IPS-20b (cell line): ENCODE measurements around the gene TRPM5.

Experiments
- H3K27ac ChIP-seq: one replicate; pipeline ENCODE4 v1.5.1; 2013; ENCODE audit warnings: low read length
- H3K27me3 ChIP-seq: 2 replicates; pipeline ENCODE4 v1.6.1; 2013; ENCODE audit warnings: mild to moderate bottlenecking, low read length, inconsistent platforms; ENCODE audit not compliant: insufficient read depth
- H3K36me3 ChIP-seq: 2 replicates; pipeline ENCODE4 v1.6.1; 2013; ENCODE audit warnings: low read depth, mild to moderate bottlenecking, inconsistent platforms, low read length, moderate library complexity; ENCODE audit not compliant: insufficient read depth
- H3K4me1 ChIP-seq: 2 replicates; pipeline ENCODE4 v1.6.1; 2013; ENCODE audit warnings: mild to moderate bottlenecking, control low read depth, inconsistent platforms, low read length, moderate library complexity; ENCODE audit not compliant: insufficient read depth
- H3K4me3 ChIP-seq: 2 replicates; pipeline ENCODE4 v1.5.1; 2013; ENCODE audit warnings: mild to moderate bottlenecking, low read length, inconsistent platforms
- H3K9ac ChIP-seq: 2 replicates; pipeline ENCODE4 v1.6.1; 2013; ENCODE audit warnings: low read depth, mild to moderate bottlenecking, inconsistent platforms, low read length, moderate library complexity
- H3K9me3 ChIP-seq: 2 replicates; pipeline ENCODE4 v1.6.1; 2013; ENCODE audit warnings: mild to moderate bottlenecking, low read depth, low read length, inconsistent platforms; ENCODE audit not compliant: insufficient read depth

The TRPM5 gene

DNA sequence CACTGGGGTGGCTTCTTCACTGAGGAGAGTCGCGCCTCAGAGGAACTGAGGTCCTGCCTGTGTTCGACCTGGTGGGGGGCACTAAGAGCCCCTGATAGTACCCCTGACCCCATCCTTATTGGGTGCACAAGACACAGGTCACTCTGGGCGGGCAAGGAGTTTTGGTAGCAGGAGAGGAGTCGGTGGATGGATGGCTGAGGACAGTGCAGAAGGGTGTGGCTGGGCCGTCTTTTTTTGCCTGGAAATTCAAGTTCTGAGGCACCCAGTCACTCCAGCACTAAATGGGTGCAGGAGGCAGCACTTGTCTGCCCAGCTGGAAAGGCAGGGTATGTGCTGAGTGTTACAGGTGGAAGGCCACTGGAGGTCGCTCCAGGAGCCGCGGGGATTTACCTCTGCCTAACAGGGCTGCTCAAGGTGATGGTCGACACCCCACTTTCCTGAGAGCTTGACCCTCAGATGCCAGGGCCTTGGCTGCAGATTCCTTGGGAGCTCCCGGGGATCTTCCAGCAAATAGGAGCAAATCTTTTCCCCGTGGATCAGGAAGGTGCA, 42.8 kb downstream of the TRPM5 start:
- Histone ChIP-seq H3K9me3 (no peaks in the 10 kb centered on the region), H3K36me3 (peaks cover 21% of the 10 kb centered on the region), H3K4me3 (peak overlapping the region; percentile 99), H3K4me1 (no peaks in the 10 kb centered on the region; the same call in 1 of the 2 replicates), H3K27me3 (no peaks in the 10 kb centered on the region), H3K9ac (peak overlapping the region; percentile 99), H3K27ac (peak overlapping the region; percentile 25)

DNA sequence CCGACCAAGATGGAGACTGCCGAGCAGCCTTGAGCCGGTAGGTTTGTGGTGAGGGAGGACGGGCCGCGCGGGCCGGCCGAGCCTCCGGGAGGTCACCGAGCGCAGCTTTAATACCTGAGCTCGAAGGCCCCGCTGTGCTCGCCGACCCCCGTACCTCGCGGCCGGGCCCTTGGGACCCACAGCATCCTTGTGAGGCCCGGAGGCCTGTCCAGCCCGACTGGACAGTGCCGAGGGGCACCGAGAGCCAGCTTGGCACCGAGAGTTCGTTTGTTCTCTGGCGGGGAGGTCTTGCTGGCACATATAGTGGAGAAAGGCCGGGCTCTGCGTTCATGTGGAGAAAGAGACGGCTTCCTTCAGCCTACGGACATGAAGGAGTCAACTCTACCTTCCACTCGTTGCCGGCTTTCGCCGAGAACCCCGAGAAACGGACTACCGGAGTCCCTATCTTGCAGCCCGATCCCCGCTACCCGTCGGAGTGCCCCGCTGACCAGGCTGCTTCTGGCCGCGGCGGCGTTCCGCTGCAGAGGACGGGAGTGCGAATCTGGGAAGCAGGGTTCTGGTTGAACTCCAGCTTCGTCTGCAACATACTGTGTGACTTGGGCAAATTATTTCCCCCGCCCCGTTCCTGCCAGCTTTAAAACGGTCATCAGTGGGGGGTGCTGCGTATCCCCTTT, 43.4 kb downstream of the TRPM5 start:
- H3K36me3 ChIP-seq = peaks cover 27% of the 10 kb centered on the region
- H3K27me3 ChIP-seq = no peaks in the 10 kb centered on the region
- peak overlapping the region; percentile 25 for H3K27ac ChIP-seq
- no peaks in the 10 kb centered on the region for H3K9me3 ChIP-seq
- peak overlapping the region; percentile 99 for H3K4me3 ChIP-seq
- H3K9ac ChIP-seq = peak overlapping the region; percentile 99
- H3K4me1 ChIP-seq = no peaks in the 10 kb centered on the region; the same call in 1 of the 2 replicates

DNA sequence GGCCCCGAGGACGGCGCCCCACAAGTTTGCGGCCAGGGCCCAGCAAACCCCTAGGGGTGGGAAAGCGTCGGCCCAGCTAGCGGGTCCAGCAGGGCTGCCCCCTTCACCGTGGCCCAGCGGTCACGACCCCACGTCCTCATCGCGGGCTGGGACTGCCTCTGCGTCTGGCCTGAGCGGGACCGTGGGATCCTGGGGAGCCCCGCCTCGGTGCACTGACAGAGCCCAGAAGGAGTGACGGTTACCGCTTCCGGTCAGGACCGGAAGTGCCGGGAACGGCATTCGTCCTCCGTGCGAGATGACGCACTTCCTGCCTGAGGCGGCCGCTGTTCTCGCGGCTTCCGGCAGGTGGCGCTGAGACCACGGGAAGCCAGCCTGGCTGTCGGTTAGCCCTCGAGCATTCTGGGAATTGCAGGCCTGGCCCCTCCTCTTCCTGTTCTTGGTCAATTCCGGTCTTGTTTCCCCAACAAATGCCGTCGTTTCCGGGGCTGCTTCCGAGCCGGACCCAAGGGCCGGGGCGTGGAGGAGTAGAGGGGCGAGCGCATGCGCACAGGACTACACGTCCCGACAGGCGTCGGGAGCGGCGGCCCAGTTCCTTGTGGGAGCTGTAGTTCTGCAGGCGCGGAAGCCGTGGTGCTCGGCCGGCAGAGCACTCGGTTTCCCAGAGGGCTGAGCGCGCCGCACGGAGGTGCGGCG, 44.1 kb downstream of the TRPM5 start, which contains the start of gene TSSC4:
Gene TSSC4, plus strand, starts transcription at position 682 of the 693 bp plus-strand sequence. CDS start 1,884 bp downstream, outside the sequence.
- Histone ChIP-seq H3K4me3 (peak within 1 kb of the TSS; percentile 99), H3K36me3 (peaks cover 33% of the 10 kb centered on the region), H3K9ac (peak within 1 kb of the TSS; percentile 99), H3K27me3 (no peaks in the 10 kb centered on the region), H3K27ac (peak within 1 kb of the TSS; percentile 52), H3K4me1 (no peaks in the 10 kb centered on the region; the same call in 1 of the 2 replicates), H3K9me3 (no peaks in the 10 kb centered on the region)

DNA sequence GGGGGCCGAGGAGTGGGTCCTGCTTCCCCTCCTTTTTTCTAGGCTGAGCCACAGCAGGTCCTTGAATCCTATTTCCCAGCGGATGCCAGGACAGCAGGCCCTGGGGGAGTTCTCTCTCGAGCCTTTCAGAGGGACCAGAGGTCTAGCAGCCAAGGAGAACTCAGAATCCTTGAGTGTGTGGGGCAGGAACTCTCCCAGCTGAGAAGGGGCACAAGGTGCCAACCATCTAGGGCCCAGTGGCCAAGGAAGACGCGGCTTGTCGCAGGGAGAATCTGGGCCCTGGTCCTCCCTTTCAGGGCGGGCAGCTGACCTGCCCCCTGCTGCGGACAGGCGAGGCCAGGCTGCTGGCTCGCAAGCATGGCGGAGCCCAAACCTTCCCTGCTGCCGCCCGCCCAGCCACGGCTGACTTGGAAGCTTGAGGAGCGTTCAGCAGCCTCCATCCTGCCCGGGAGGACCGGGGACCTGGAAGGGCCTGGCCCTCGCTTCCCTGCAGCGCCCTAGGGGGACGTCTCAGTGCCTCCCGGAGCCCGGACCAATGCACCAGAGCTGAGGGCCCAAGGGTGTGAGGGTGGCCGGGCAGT, 44.7 kb downstream of the TRPM5 start:
- H3K27ac ChIP-seq = peak overlapping the region; percentile 52
- H3K4me3 ChIP-seq = peak overlapping the region; percentile 99; the same call in 1 of the 2 replicates
- H3K9me3 ChIP-seq = no peaks in the 10 kb centered on the region
- no peaks in the 10 kb centered on the region; the same call in 1 of the 2 replicates for H3K4me1 ChIP-seq
- H3K36me3 ChIP-seq = peaks cover 33% of the 10 kb centered on the region
- H3K9ac ChIP-seq = peak overlapping the region; percentile 79; the same call in 1 of the 2 replicates
- no peaks in the 10 kb centered on the region for H3K27me3 ChIP-seq

DNA sequence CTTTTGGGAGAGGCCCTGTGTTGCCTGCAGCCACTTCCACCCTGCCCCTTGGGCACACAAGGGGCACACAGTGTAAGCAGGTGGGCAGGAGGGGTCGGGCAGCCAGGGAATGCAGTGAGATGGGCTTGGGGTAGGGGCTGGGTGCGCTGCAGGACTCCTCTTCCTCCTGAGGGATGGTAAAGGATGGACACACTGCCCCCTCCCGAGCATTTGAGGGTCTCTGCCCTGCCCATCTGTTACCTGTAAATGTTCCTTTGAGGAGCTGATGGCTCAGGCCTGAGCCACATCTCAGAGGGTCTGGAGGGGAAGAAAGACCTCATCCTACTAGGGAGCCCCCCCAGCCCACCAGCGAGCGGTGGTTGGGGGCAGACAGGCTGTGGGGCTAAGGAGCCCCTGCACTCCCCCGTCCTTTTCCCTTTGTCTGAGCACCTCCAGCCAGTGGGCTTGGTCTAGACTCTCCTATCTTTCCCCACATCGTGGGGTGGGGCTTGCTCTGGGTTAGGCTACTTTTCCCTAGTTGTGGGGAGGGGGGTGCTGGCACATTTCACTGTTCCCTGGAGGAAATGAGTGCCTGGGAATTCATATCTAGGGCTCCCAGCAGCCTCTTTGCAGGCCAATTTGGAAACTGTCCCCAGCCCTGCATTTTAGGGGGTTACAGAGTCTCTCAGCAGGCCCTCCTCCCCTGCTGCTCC, 45.5 kb downstream of the TRPM5 start:
- H3K9me3 ChIP-seq = no peaks in the 10 kb centered on the region
- H3K27me3 ChIP-seq = no peaks in the 10 kb centered on the region
- H3K9ac ChIP-seq = peak overlapping the region; percentile 79; the same call in 1 of the 2 replicates
- H3K4me3 ChIP-seq = peak overlapping the region; percentile 99; the same call in 1 of the 2 replicates
- H3K27ac ChIP-seq = no peak overlapping the region
- no peaks in the 10 kb centered on the region; the same call in 1 of the 2 replicates for H3K4me1 ChIP-seq
- H3K36me3 ChIP-seq = peaks cover 32% of the 10 kb centered on the region

DNA sequence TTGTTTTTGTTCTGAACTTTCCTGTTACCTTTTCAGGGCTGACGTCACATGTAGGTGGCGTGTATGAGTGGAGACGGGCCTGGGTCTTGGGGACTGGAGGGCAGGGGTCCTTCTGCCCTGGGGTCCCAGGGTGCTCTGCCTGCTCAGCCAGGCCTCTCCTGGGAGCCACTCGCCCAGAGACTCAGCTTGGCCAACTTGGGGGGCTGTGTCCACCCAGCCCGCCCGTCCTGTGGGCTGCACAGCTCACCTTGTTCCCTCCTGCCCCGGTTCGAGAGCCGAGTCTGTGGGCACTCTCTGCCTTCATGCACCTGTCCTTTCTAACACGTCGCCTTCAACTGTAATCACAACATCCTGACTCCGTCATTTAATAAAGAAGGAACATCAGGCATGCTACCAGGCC, 47.3 kb downstream of the TRPM5 start:
- H3K36me3 ChIP-seq = peaks cover 27% of the 10 kb centered on the region
- H3K9ac ChIP-seq = no peak overlapping the region
- H3K4me1 ChIP-seq = no peaks in the 10 kb centered on the region; the same call in 1 of the 2 replicates
- no peak overlapping the region for H3K4me3 ChIP-seq
- no peaks in the 10 kb centered on the region for H3K9me3 ChIP-seq
- H3K27ac ChIP-seq = no peak overlapping the region
- no peaks in the 10 kb centered on the region for H3K27me3 ChIP-seq

DNA sequence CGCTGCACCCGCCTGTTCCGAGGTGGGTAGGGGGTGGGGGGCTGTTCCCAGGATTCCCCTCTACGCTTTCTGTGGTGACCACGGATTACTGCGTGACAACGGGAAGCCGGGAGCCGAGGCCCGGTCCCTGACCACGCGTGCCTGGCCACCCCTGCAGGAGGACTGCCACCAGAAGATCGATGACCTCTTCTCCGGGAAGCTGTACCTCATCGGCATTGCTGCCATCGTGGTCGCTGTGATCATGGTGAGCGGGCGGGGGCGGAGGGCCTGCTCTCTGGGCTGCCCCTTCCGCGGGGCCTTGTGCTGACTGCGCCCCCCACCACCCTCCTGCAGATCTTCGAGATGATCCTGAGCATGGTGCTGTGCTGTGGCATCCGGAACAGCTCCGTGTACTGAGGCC, 47.8 kb downstream of the TRPM5 start:
- no peaks in the 10 kb centered on the region for H3K9me3 ChIP-seq
- no peak overlapping the region for H3K4me3 ChIP-seq
- H3K4me1 ChIP-seq = no peaks in the 10 kb centered on the region
- no peak overlapping the region for H3K27ac ChIP-seq
- no peak overlapping the region for H3K9ac ChIP-seq
- no peaks in the 10 kb centered on the region for H3K27me3 ChIP-seq
- H3K36me3 ChIP-seq = peaks cover 26% of the 10 kb centered on the region

DNA sequence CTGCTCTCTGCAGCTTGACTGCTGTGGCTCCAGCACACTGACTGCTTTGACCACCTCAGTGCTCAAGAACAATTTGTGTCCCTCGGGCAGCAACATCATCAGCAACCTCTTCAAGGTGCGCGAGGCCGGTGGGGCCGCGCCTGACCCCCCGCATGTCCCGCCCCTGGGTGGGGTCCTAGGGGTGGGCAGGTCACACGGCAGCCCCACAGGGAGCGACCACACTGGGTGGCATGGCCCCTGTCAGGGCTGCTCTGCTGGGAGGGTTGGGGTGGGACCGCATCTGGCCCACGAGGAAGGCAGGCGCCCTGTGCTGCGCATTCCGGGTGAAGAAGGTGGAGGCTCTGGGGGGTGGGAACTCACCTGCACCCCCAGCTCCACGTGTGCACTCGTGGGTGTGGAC, 48.5 kb downstream of the TRPM5 start:
- no peaks in the 10 kb centered on the region for H3K9me3 ChIP-seq
- no peaks in the 10 kb centered on the region for H3K27me3 ChIP-seq
- no peak overlapping the region for H3K27ac ChIP-seq
- no peak overlapping the region for H3K9ac ChIP-seq
- peaks cover 26% of the 10 kb centered on the region for H3K36me3 ChIP-seq
- no peak overlapping the region for H3K4me3 ChIP-seq
- no peaks in the 10 kb centered on the region for H3K4me1 ChIP-seq

DNA sequence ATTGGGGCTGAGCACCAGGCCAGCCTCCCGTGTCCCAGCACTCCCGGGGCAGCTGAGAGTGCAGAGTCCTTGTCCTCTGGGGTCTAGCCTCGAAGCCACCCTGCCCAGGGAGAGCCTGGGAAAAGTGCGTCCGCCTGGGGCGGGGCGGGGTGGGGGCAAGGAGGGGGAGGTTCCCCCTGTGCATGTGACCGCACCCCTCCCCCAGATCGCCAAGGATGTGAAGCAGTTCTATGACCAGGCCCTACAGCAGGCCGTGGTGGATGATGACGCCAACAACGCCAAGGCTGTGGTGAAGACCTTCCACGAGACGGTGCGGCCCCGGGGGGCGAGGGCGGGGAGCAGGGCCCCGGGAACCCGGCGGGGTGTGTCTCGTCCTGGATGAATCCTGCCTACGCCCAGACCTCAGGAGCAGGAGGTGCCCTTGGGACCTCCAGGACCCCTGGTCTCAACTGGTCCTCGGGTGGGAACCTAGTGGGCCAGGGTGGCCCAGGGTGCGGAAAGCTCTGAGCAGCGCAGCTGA, 49.0 kb downstream of the TRPM5 start:
- Histone ChIP-seq H3K36me3 (peaks cover 26% of the 10 kb centered on the region), H3K27me3 (no peaks in the 10 kb centered on the region), H3K9ac (no peak overlapping the region), H3K27ac (no peak overlapping the region), H3K4me3 (no peak overlapping the region), H3K9me3 (no peaks in the 10 kb centered on the region), H3K4me1 (no peaks in the 10 kb centered on the region)

DNA sequence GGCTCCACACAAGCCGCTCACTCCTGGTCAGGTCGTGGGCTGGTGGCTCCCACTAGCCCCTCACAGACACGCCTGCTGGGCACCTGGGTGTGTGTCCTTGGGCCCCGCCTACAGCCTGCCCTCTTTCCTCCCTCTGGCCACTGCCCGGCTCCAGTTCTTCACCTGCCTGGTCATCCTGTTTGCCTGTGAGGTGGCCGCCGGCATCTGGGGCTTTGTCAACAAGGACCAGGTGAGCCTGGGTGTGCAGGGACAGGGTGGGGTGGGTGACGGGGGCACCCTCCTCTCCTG, 49.6 kb downstream of the TRPM5 start:
- Histone ChIP-seq H3K9me3 (no peaks in the 10 kb centered on the region), H3K36me3 (peaks cover 26% of the 10 kb centered on the region), H3K9ac (no peak overlapping the region), H3K27ac (no peak overlapping the region), H3K4me1 (no peaks in the 10 kb centered on the region), H3K27me3 (no peaks in the 10 kb centered on the region), H3K4me3 (no peak overlapping the region)
